HCT116 (cell line): ENCODE results near the gene ATP2C1. TPM values are rescaled to one million over a fixed set of nuclear protein-coding genes. Genes with fewer than 3 reads are reported as not detected.

Experiments used
- ATAC-seq: fragments of 200-7000 bp; cut with Tn5 transposase; 2 replicates; pipeline ENCODE4 v1.9.1; 2020; ENCODE audit warnings: mild to moderate bottlenecking, moderate library complexity
- BruUV-seq: library from RNA; stranded (reverse); fragments of 400-500 nt; replicated peaks from 2 replicates; lab custom pipeline; 2021; lab: Mats Ljungman, UMichigan
- CTCF ChIA-PET: fragments of 300-600 bp; sonication (Branson Sonifier 250); formaldehyde crosslinking; loops from one replicate; lab custom pipeline; 2021; ENCODE audit warnings: antibody characterized with exemption; lab: Charles Lee
- POLR2A ChIA-PET: fragments of 300-600, 350-600 bp; sonication (Branson Sonifier 250); formaldehyde crosslinking; loops from one replicate; lab custom pipeline; 2021; ENCODE audit warnings: antibody characterized with exemption; lab: Charles Lee
- RAD21 ChIA-PET, 2 experiments: fragments of 300-600 bp; sonication (Branson Sonifier 250); formaldehyde crosslinking; loops; one replicate each; lab custom pipeline; 2023; ENCODE audit warnings: low total read pairs in 2 of 2; ENCODE audit not compliant: uncharacterized antibody in 2 of 2, unreplicated experiment in 2 of 2, low non-redundant PET in 1 of 2; lab: Charles Lee
- DNase-seq: peaks from one replicate; pipeline ENCODE4 v3.0.0-alpha.2; 2010; ENCODE audit warnings: low read depth, low spot score
- H2AFZ ChIP-seq: fragments of 200-600 bp; shearing (Covaris generic), sonication (generic); 2 replicates; pipeline ENCODE4 v1.6.1; 2017; ENCODE audit warnings: low read depth, mixed run types, mixed read lengths, antibody characterized with exemption, low read length; ENCODE audit not compliant: poor library complexity, severe bottlenecking
- H3K27ac ChIP-seq: 2 replicates; pipeline ENCODE4 v1.5.1; 2012; ENCODE audit warnings: low read depth, low read length
- H3K27me3 ChIP-seq: fragments of 200-600 bp; sonication (generic); 2 replicates; pipeline ENCODE4 v1.6.1; 2016; ENCODE audit warnings: mixed run types, low read length, mixed read lengths; ENCODE audit not compliant: insufficient read depth
- H3K36me3 ChIP-seq, 2 experiments: fragments of 200-500 bp in 1 of 2; fragments of 200-600 bp in 1 of 2; sonication (Bioruptor generic) in 1 of 2; sonication (generic) in 1 of 2; 2 replicates each; pipeline versions ENCODE4 v1.5.1 to v1.6.1; 2014 to 2016; ENCODE audit warnings: low read length in 2 of 2, inconsistent platforms in 1 of 2, mixed read lengths in 1 of 2, mixed run types in 1 of 2; ENCODE audit not compliant: insufficient read depth in 2 of 2, control insufficient read depth in 1 of 2
- H3K4me1 ChIP-seq, 2 experiments: fragments of 200-600 bp in 1 of 2; sonication (generic) in 1 of 2; 2 replicates each; pipeline versions ENCODE4 v1.5.1 to v1.6.1; 2012 to 2017; ENCODE audit warnings: low read length in 2 of 2, inconsistent platforms in 1 of 2, mild to moderate bottlenecking in 1 of 2, mixed read lengths in 1 of 2, mixed run types in 1 of 2, moderate library complexity in 1 of 2; ENCODE audit not compliant: insufficient read depth in 2 of 2, control insufficient read depth in 1 of 2
- H3K4me2 ChIP-seq: fragments of 200-600 bp; sonication (generic); 2 replicates; pipeline ENCODE4 v1.6.1; 2017; ENCODE audit warnings: mixed run types, low read length, mixed read lengths
- H3K4me3 ChIP-seq, 2 experiments: fragments of 200-600 bp in 1 of 2; sonication (generic) in 1 of 2; replicated peaks in 1 of 2; 2 replicates each; pipeline ENCODE4 v1.5.1; 2011 to 2016; ENCODE audit warnings: low read length in 2 of 2, control low read depth in 1 of 2, low read depth in 1 of 2, mild to moderate bottlenecking in 1 of 2, mixed read lengths in 1 of 2, mixed run types in 1 of 2
- H3K79me2 ChIP-seq: fragments of 200-600 bp; sonication (generic); 2 replicates; pipeline ENCODE4 v1.6.1; 2017; ENCODE audit warnings: mild to moderate bottlenecking, mixed run types, low read length, moderate library complexity, mixed read lengths; ENCODE audit not compliant: insufficient read depth
- H3K9ac ChIP-seq: fragments of 200-600 bp; sonication (generic); 2 replicates; pipeline ENCODE4 v1.6.1; 2016; ENCODE audit warnings: low read length, mixed read lengths
- H3K9me2 ChIP-seq: fragments of 200-600 bp; sonication (generic), shearing (Covaris generic); 2 replicates; pipeline ENCODE4 v1.6.1; 2017; ENCODE audit warnings: mixed run types, mild to moderate bottlenecking, moderate library complexity; ENCODE audit not compliant: insufficient read depth
- H3K9me3 ChIP-seq, 2 experiments: fragments of 200-500 bp in 1 of 2; fragments of 200-600 bp in 1 of 2; sonication (Bioruptor generic) in 1 of 2; sonication (generic) in 1 of 2; 2 replicates each; pipeline ENCODE4 v1.6.1; 2014 to 2017; ENCODE audit warnings: low read length in 2 of 2, mixed read lengths in 2 of 2, inconsistent platforms in 1 of 2, low read depth in 1 of 2, mild to moderate bottlenecking in 1 of 2, mixed run types in 1 of 2, moderate library complexity in 1 of 2; ENCODE audit not compliant: control insufficient read depth in 1 of 2, insufficient read depth in 1 of 2
- H4K20me1 ChIP-seq: fragments of 200-600 bp; sonication (generic), shearing (Covaris generic); 2 replicates; pipeline ENCODE4 v1.6.1; 2017; ENCODE audit warnings: mixed run types, mild to moderate bottlenecking, moderate library complexity; ENCODE audit not compliant: insufficient read depth
- CBX3 ChIP-seq: IDR thresholded peaks from 2 replicates; pipeline ENCODE4 v1.6.1; 2012; ENCODE audit warnings: low read depth
- CEBPB ChIP-seq: IDR thresholded peaks from 2 replicates; pipeline ENCODE4 v1.6.1; 2012; ENCODE audit warnings: low read depth
- ELF1 ChIP-seq: IDR thresholded peaks from 2 replicates; pipeline ENCODE4 v1.6.1; 2012; ENCODE audit warnings: low read depth, borderline replicate concordance
- EZH2 ChIP-seq: fragments of 200-600 bp; sonication (generic); IDR thresholded peaks from 2 replicates; pipeline ENCODE4 v1.6.1; 2017; ENCODE audit warnings: antibody characterized with exemption, mixed run types
- EZH2phosphoT487 ChIP-seq: fragments of 200-600 bp; IDR thresholded peaks from 2 replicates; pipeline ENCODE4 v1.6.1; 2018; ENCODE audit warnings: antibody characterized with exemption, borderline replicate concordance
- FOSL1 ChIP-seq: IDR thresholded peaks from 2 replicates; pipeline ENCODE4 v1.6.1; 2012; ENCODE audit warnings: low read depth
- POLR2A ChIP-seq: IDR thresholded peaks from 2 replicates; pipeline ENCODE4 v1.7.0; 2011; ENCODE audit warnings: borderline replicate concordance; ENCODE audit not compliant: insufficient read depth, insufficient read length; ENCODE audit errors: extremely low read depth
- POLR2AphosphoS5 ChIP-seq: IDR thresholded peaks from 2 replicates; pipeline ENCODE4 v1.6.1; 2011; ENCODE audit warnings: mild to moderate bottlenecking, low read depth, low read length, moderate library complexity
- RAD21 ChIP-seq: IDR thresholded peaks from 2 replicates; pipeline ENCODE4 v1.6.1; 2012; ENCODE audit warnings: low read depth, mild to moderate bottlenecking
- SRF ChIP-seq: IDR thresholded peaks from 2 replicates; pipeline ENCODE4 v1.6.1; 2012; ENCODE audit warnings: low read depth
- TCF7L2 ChIP-seq: IDR thresholded peaks from 2 replicates; pipeline ENCODE4 v1.7.0; 2011; ENCODE audit warnings: borderline replicate concordance, inconsistent platforms; ENCODE audit not compliant: insufficient read depth, insufficient read length; ENCODE audit errors: extremely low read depth
- YY1 ChIP-seq: IDR thresholded peaks from 2 replicates; pipeline ENCODE4 v1.6.1; 2011; ENCODE audit warnings: low read length, low read depth, moderate library complexity, mild to moderate bottlenecking; ENCODE audit not compliant: insufficient replicate concordance; ENCODE audit errors: extremely low read depth
- ZFX ChIP-seq: fragments of 450-650 bp; IDR thresholded peaks from 2 replicates; pipeline ENCODE4 v1.6.1; 2017
- ZNF274 ChIP-seq: fragments of 200-500 bp; sonication (Bioruptor generic); IDR thresholded peaks from 2 replicates; pipeline ENCODE4 v1.6.1; 2014; ENCODE audit warnings: mild to moderate bottlenecking, low read depth, low read length, inconsistent platforms
- intact Hi-C: fragments of 100-400 bp; cut with micrococcal nuclease; formaldehyde crosslinking; loops from 2 replicates; pipeline ENCODE4 v1.10.0; 2022
- total RNA-seq: library from RNA; stranded (reverse); gene quantifications from one replicate; pipeline ENCODE4 v1.2.1, GENCODE V29; 2021; ENCODE audit not compliant: unreplicated experiment
- TF ChIP-seq, protein P1 (sequence below): IDR thresholded peaks from 2 replicates; pipeline ENCODE4 v1.6.1; 2012
- TF ChIP-seq, protein P2 (sequence below): IDR thresholded peaks from 2 replicates; pipeline ENCODE4 v1.6.1; 2012
- TF ChIP-seq, protein P3 (sequence below): IDR thresholded peaks from 2 replicates; pipeline ENCODE4 v1.6.1; 2011; ENCODE audit warnings: mild to moderate bottlenecking, low read length, moderate library complexity; ENCODE audit not compliant: insufficient replicate concordance; ENCODE audit errors: extremely low read depth

ATP2C1 gene
- total RNA-seq, 1 experiment from 2014 or later: 69.1 TPM

DNA sequence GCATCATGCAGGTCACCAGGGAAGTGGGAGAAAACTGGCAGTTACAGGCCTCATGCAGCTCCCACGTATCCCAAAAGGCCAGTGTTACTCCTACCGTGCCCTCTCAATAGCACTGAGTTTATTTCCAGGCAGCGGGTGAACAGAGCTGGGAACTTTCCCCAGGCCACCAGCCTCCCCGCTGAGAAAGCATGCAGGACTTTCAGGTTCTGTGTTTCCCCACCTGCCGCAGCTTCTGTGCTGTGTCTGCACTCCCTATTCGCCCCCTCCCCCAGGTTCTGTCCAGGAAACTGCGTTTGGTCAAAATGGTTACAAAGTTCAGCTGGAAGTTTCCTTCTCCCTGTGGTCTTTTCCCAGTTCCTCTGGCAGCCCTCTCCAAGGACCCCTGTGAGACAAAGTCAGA is 154.1 kb downstream of the ATP2C1 start:
- Histone ChIP-seq H3K27me3 (no peaks in the 10 kb centered on the region), H3K9ac (no peak overlapping the region), H3K27ac (no peak overlapping the region), H3K4me2 (no peak overlapping the region; the same call in 1 of the 2 replicates), H2AFZ (no peak overlapping the region), H3K4me1 (no peaks in the 10 kb centered on the region), H4K20me1 (no peaks in the 10 kb centered on the region), H3K36me3 (no peaks in the 10 kb centered on the region)
- intact Hi-C loops: no loop called here
- BruUV-seq: no TSS peak
- ChIA-PET CTCF (interaction anchor here (0.8 kb wide), 1 partner anchor 982 kb away, joined by 3 read pairs; no protein-coding TSS in a partner anchor), RAD21 (no interaction called here)
- TF ChIP-seq, protein P1, sequence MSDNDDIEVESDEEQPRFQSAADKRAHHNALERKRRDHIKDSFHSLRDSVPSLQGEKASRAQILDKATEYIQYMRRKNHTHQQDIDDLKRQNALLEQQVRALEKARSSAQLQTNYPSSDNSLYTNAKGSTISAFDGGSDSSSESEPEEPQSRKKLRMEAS: no peak
- TF ChIP-seq POLR2A (no peak), TCF7L2 (no peak), RAD21 (no peak), ZFX (no peak), EZH2phosphoT487 (no peak), SRF (no peak), EZH2 (no peak), CBX3 (no peak)
- TF ChIP-seq, protein P2, sequence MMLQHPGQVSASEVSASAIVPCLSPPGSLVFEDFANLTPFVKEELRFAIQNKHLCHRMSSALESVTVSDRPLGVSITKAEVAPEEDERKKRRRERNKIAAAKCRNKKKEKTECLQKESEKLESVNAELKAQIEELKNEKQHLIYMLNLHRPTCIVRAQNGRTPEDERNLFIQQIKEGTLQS: no peak
- TF ChIP-seq, all 23 proteins: peak for 0
- no peak for DNase-seq
- H3K9me2 ChIP-seq: no peaks in the 10 kb centered on the region
- H3K4me3 ChIP-seq: no peak overlapping the region; a peak in 1 of 4 replicates
- no peaks in the 10 kb centered on the region for H3K79me2 ChIP-seq
- H3K9me3 ChIP-seq: no peaks in the 10 kb centered on the region
- no peak; the same call in 1 of the 2 replicates for ATAC-seq
- POLR2A ChIA-PET: no interaction called here

DNA sequence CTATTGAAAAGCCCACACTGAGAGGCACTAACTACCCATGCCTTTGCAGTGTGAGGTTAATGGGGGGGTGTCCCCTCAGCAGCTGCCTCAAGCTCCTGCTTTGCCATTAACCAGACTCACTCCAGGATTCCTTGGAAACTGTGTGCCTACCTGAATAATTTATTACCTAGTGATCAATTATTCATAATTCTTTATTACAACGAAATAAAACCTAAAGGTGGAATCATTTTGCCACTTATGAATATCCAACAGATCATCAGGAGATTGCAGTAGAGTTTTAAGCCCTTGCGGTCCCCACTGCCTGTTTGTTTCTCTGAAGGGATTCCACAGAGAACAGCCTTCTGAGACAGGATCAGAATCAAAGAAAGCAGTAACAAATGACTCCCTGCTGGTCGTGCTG is 156.1 kb downstream of the ATP2C1 start:
- H3K9ac ChIP-seq: no peak overlapping the region
- no peaks in the 10 kb centered on the region for H3K9me3 ChIP-seq
- RAD21 ChIA-PET: no interaction called here
- intact Hi-C loops: no loop called here
- BruUV-seq: no TSS peak
- ATAC-seq (no peak), DNase-seq (no peak)
- no peak overlapping the region for H3K27ac ChIP-seq
- H3K36me3 ChIP-seq: no peaks in the 10 kb centered on the region
- no peaks in the 10 kb centered on the region for H3K27me3 ChIP-seq
- no peaks in the 10 kb centered on the region for H3K79me2 ChIP-seq
- no peaks in the 10 kb centered on the region for H4K20me1 ChIP-seq
- TF ChIP-seq YY1: no peak
- TF ChIP-seq ZNF274: no peak
- TF ChIP-seq POLR2A: no peak
- TF ChIP-seq, protein P3, sequence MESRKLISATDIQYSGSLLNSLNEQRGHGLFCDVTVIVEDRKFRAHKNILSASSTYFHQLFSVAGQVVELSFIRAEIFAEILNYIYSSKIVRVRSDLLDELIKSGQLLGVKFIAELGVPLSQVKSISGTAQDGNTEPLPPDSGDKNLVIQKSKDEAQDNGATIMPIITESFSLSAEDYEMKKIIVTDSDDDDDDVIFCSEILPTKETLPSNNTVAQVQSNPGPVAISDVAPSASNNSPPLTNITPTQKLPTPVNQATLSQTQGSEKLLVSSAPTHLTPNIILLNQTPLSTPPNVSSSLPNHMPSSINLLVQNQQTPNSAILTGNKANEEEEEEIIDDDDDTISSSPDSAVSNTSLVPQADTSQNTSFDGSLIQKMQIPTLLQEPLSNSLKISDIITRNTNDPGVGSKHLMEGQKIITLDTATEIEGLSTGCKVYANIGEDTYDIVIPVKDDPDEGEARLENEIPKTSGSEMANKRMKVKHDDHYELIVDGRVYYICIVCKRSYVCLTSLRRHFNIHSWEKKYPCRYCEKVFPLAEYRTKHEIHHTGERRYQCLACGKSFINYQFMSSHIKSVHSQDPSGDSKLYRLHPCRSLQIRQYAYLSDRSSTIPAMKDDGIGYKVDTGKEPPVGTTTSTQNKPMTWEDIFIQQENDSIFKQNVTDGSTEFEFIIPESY: no peak
- TF ChIP-seq FOSL1: no peak
- TF ChIP-seq CEBPB: no peak
- no peak for TF ChIP-seq TCF7L2
- no peak for TF ChIP-seq ELF1
- no peak for TF ChIP-seq EZH2phosphoT487
- no peak for TF ChIP-seq CBX3
- TF ChIP-seq ZFX: no peak
- no peak for TF ChIP-seq POLR2AphosphoS5
- TF ChIP-seq, protein P2: no peak
- POLR2A ChIA-PET: no interaction called here
- H3K4me2 ChIP-seq: no peak overlapping the region
- H3K4me1 ChIP-seq: no peaks in the 10 kb centered on the region
- H3K9me2 ChIP-seq: no peaks in the 10 kb centered on the region
- CTCF ChIA-PET: no interaction called here
- H3K4me3 ChIP-seq: no peak overlapping the region
- no peak overlapping the region for H2AFZ ChIP-seq
